ENCODE measurements around the gene KCNAB1. TPM values are rescaled to one million over a fixed set of nuclear protein-coding genes. Genes with fewer than 3 reads are reported as not detected.

Gene KCNAB1
- total RNA-seq, 1 experiment from 2014 or later = not detected

DNA sequence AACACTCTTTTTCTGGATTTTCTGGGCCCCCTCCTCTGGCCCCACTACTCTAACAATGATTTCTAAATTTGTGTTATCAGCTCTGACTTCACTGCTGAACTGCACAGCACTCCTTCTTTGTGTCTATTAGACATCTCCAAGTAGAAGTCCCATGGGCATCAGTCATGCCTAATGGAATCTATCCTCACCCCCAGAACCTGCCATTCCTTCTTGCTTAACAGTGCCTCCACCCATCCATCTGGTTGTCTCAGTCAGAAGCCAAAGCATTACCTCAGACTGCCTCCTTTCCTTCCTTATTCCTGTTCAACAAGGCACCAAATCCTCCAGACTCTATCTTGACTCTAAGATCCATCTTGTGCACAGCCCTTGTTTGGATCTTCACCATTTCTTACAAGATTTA, 398.3 kb downstream of the KCNAB1 start:
- Histone ChIP-seq H3K4me3 (ENCODE audit: low read depth, low read length, poor library complexity, severe bottlenecking) (no peak overlapping the region), H3K36me3 (ENCODE audit: insufficient read depth, low read length, poor library complexity, severe bottlenecking) (no peaks in the 10 kb centered on the region), H3K4me1 (ENCODE audit: insufficient read depth, low read length, poor library complexity, severe bottlenecking) (peaks cover 34% of the 10 kb centered on the region), H3K9me3 (ENCODE audit: low read depth, low read length, poor library complexity, severe bottlenecking) (no peaks in the 10 kb centered on the region), H3K27me3 (replicated peaks; ENCODE audit: insufficient read depth, low read depth, low read length, poor library complexity) (no peaks in the 10 kb centered on the region), H3K27ac (ENCODE audit: low read depth, low read length, poor library complexity, severe bottlenecking) (no peak overlapping the region)
- no peak for TF ChIP-seq EZH2 (IDR thresholded peaks at IDR 0.05; ENCODE audit: borderline replicate concordance, low read depth, low read length, poor library complexity, severe bottlenecking)
- TF ChIP-seq, protein P1, sequence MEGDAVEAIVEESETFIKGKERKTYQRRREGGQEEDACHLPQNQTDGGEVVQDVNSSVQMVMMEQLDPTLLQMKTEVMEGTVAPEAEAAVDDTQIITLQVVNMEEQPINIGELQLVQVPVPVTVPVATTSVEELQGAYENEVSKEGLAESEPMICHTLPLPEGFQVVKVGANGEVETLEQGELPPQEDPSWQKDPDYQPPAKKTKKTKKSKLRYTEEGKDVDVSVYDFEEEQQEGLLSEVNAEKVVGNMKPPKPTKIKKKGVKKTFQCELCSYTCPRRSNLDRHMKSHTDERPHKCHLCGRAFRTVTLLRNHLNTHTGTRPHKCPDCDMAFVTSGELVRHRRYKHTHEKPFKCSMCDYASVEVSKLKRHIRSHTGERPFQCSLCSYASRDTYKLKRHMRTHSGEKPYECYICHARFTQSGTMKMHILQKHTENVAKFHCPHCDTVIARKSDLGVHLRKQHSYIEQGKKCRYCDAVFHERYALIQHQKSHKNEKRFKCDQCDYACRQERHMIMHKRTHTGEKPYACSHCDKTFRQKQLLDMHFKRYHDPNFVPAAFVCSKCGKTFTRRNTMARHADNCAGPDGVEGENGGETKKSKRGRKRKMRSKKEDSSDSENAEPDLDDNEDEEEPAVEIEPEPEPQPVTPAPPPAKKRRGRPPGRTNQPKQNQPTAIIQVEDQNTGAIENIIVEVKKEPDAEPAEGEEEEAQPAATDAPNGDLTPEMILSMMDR (conservative IDR thresholded peaks at IDR 0.05; ENCODE audit: low read depth, low read length) = no peak
- BruUV-seq (replicated peaks) = no TSS peak
- ChIA-PET POLR2A (ENCODE audit: low non-redundant PET) (no interaction called here), CTCF (interaction anchor here (1.1 kb wide), 1 partner anchor 43 kb away, joined by 3 read pairs; no protein-coding TSS in a partner anchor)
- DNase-seq (ENCODE audit: low spot score) = peak; percentile 40
- intact Hi-C loops (cut with micrococcal nuclease; ENCODE audit: unreplicated experiment) = no loop called here

DNA sequence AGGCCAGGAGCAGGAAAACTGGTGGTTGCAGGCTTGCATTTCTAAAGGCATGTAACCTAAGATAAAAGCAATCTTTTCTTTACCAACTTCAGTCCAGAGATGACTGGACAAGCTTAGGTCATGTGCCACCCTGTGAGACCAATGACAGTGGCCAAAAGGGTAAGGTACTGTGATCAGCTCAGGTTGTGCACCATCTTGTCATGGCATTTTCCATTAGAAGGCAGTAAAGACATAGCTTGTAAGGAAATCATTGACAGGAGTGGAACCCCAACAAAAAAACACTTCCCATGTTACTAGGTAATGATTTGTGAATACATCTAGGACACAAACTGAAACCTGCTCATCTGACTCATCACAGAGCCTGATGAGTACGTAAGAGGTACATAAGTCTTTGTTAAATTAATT, 399.4 kb downstream of the KCNAB1 start:
- CTCF ChIA-PET = no interaction called here
- H3K36me3 ChIP-seq (ENCODE audit: insufficient read depth, low read length, poor library complexity, severe bottlenecking) = no peaks in the 10 kb centered on the region
- H3K9me3 ChIP-seq (ENCODE audit: low read depth, low read length, poor library complexity, severe bottlenecking) = no peaks in the 10 kb centered on the region
- DNase-seq (ENCODE audit: low spot score) = no peak
- POLR2A ChIA-PET (ENCODE audit: low non-redundant PET) = no interaction called here
- BruUV-seq (replicated peaks) = no TSS peak
- TF ChIP-seq, protein P1 (conservative IDR thresholded peaks at IDR 0.05; ENCODE audit: low read depth, low read length) = no peak
- no peak for TF ChIP-seq EZH2 (IDR thresholded peaks at IDR 0.05; ENCODE audit: borderline replicate concordance, low read depth, low read length, poor library complexity, severe bottlenecking)
- peaks cover 36% of the 10 kb centered on the region for H3K4me1 ChIP-seq (ENCODE audit: insufficient read depth, low read length, poor library complexity, severe bottlenecking)
- H3K27ac ChIP-seq (ENCODE audit: low read depth, low read length, poor library complexity, severe bottlenecking) = no peak overlapping the region
- intact Hi-C loops (cut with micrococcal nuclease; ENCODE audit: unreplicated experiment) = no loop called here
- H3K27me3 ChIP-seq (replicated peaks; ENCODE audit: insufficient read depth, low read depth, low read length, poor library complexity) = no peaks in the 10 kb centered on the region
- H3K4me3 ChIP-seq (ENCODE audit: low read depth, low read length, poor library complexity, severe bottlenecking) = no peak overlapping the region

DNA sequence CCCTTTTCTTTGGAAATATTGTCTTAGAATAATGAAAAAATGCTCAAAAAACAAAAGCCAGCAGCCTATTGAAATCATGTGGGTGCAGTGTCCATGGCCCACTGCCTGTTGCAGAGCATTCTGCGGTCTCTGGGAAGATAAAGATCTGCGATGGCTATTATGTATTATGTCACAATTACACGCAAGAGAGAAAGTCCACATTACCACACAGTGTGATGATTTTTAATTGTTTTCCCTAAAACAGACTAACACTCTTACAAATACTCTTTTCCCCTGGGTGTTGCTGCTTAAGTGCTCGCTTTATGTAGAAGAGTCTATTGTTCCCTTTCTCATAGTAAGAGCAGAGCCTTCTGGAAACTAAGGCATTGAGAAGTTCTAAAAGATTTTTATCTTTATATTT, 402.3 kb downstream of the KCNAB1 start:
- TF ChIP-seq EZH2 (IDR thresholded peaks at IDR 0.05; ENCODE audit: borderline replicate concordance, low read depth, low read length, poor library complexity, severe bottlenecking) = no peak
- TF ChIP-seq, protein P1 (conservative IDR thresholded peaks at IDR 0.05; ENCODE audit: low read depth, low read length) = no peak
- Histone ChIP-seq H3K4me3 (ENCODE audit: low read depth, low read length, poor library complexity, severe bottlenecking) (no peak overlapping the region), H3K27me3 (replicated peaks; ENCODE audit: insufficient read depth, low read depth, low read length, poor library complexity) (no peaks in the 10 kb centered on the region), H3K9me3 (ENCODE audit: low read depth, low read length, poor library complexity, severe bottlenecking) (no peaks in the 10 kb centered on the region), H3K36me3 (ENCODE audit: insufficient read depth, low read length, poor library complexity, severe bottlenecking) (no peaks in the 10 kb centered on the region), H3K27ac (ENCODE audit: low read depth, low read length, poor library complexity, severe bottlenecking) (no peak overlapping the region), H3K4me1 (ENCODE audit: insufficient read depth, low read length, poor library complexity, severe bottlenecking) (peaks cover 27% of the 10 kb centered on the region)
- peak; percentile 84 for DNase-seq (ENCODE audit: low spot score)
- ChIA-PET CTCF (interaction anchor here (0.7 kb wide), 1 partner anchor 608 kb away, joined by 3 read pairs; no protein-coding TSS in a partner anchor), POLR2A (ENCODE audit: low non-redundant PET) (no interaction called here)
- intact Hi-C loops (cut with micrococcal nuclease; ENCODE audit: unreplicated experiment) = no loop called here
- no TSS peak for BruUV-seq (replicated peaks)
